ENCODE data around the gene OR6J1.
A peak's percentile ranks its signal among the peaks of the same experiment; 100 is the strongest.
"Not testable (repeated sequence)": the region's sequence is repeated elsewhere in the genome, so short reads cannot be mapped to it uniquely, and the experiment has no call there.

The OR6J1 gene

DNA sequence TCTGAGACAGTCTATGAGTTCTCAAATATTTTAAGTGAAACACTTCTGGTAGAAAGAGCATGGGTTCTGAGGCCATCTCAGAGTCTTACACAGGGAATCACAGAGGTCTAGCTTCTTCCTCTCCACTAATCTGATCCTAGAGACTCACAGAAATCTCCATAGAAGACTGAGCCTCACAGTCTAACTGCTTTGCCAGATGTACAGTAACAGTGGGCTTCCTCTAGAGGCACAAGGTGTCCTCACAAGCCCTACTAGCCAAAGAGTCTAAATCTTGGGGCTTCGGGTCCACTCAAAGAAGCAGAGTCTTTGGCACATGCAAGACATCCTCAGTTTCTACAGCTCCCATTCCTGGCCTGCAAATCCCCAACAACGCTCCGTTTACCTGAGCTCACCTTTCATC, 14.1 kb downstream of the OR6J1 start:
- H3K36me3 ChIP-seq (ENCODE audit: control insufficient read depth in 2 of 2, insufficient read depth in 2 of 2, low read length in 2 of 2), result no peaks in the 10 kb centered on the region
- H3K27me3 ChIP-seq (ENCODE audit: control insufficient read depth in 1 of 2, insufficient read depth in 2 of 2, low read length in 2 of 2), result peaks cover 2 to 3% of the 10 kb centered on the region in 2 donors
- no peak overlapping the region for H3K27ac ChIP-seq (ENCODE audit: low read length)
- no peaks in the 10 kb centered on the region for H3K4me1 ChIP-seq (ENCODE audit: control insufficient read depth, insufficient read depth, low read length)
- no peak overlapping the region for H3K9ac ChIP-seq (ENCODE audit: low read length in 2 of 2)
- no peaks in the 10 kb centered on the region for H3K9me3 ChIP-seq (ENCODE audit: control insufficient read depth in 2 of 2, low read length in 2 of 2)
- H3K4me3 ChIP-seq (ENCODE audit: low read length in 2 of 2), result no peak overlapping the region

DNA sequence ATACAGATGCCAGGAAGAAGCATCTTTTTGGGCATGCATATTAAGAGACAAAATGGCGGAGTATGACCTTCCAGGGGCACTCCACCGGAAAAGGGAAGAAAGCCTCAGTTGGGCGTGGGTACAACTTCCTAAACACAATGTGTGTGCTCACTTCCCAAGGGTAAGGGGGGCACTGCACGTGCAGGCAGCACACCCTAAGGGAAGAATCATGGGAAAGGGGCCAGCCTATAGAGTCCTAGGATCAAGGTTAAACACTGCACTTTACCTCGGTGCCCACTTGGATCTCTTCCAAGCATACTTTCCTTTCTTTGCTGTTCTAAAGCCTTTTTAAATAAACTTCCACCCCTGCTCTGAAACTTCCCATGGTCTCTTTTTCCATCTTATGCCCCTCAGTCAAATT, 14.8 kb downstream of the OR6J1 start:
- no peaks in the 10 kb centered on the region for H3K36me3 ChIP-seq (ENCODE audit: control insufficient read depth in 2 of 2, insufficient read depth in 2 of 2, low read length in 2 of 2)
- H3K9ac ChIP-seq (ENCODE audit: low read length in 2 of 2), result no peak overlapping the region
- H3K9me3 ChIP-seq (ENCODE audit: control insufficient read depth in 2 of 2, low read length in 2 of 2), result no peaks in the 10 kb centered on the region
- no peak overlapping the region for H3K4me3 ChIP-seq (ENCODE audit: low read length in 2 of 2)
- H3K27me3 ChIP-seq (ENCODE audit: control insufficient read depth in 1 of 2, insufficient read depth in 2 of 2, low read length in 2 of 2), result peaks cover 0 to 3% of the 10 kb centered on the region in 2 donors
- H3K27ac ChIP-seq (ENCODE audit: low read length), result no peak overlapping the region
- H3K4me1 ChIP-seq (ENCODE audit: control insufficient read depth, insufficient read depth, low read length), result no peaks in the 10 kb centered on the region

GRCh38 chr14:22627506-22628263, 16.5 kb downstream of the OR6J1 start:
- Histone ChIP-seq H3K27me3 (ENCODE audit: control insufficient read depth in 1 of 2, insufficient read depth in 2 of 2, low read length in 2 of 2) (no peaks in the 10 kb centered on the region), H3K36me3 (ENCODE audit: control insufficient read depth in 2 of 2, insufficient read depth in 2 of 2, low read length in 2 of 2) (no peaks in the 10 kb centered on the region), H3K9ac (ENCODE audit: low read length in 2 of 2) (no peak overlapping the region), H3K4me1 (ENCODE audit: control insufficient read depth, insufficient read depth, low read length) (no peaks in the 10 kb centered on the region), H3K9me3 (ENCODE audit: control insufficient read depth in 2 of 2, low read length in 2 of 2) (no peaks in the 10 kb centered on the region), H3K4me3 (ENCODE audit: low read length in 2 of 2) (no peak overlapping the region), H3K27ac (ENCODE audit: low read length) (no peak overlapping the region)

DNA sequence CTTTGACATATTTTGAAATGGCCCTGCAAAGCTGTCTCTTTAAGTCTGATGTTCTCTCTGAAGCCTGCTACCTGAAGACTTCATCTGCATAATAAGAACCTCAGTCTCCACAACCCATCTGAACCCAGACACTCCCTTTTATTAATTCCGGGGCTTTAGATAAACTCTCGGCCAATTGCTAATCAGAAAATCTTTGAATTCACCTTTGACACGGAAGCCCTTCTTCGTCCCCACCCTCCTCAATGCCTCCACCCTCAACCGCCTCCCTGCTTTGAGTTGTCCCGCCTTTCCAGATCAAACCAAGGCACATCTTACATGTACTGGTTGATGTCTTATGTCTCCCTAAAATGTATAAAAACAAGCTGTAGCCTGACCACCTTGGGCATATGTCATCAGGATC, 17.6 kb downstream of the OR6J1 start:
- H3K27me3 ChIP-seq (ENCODE audit: control insufficient read depth in 1 of 2, insufficient read depth in 2 of 2, low read length in 2 of 2), result no peaks in the 10 kb centered on the region
- no peak overlapping the region for H3K4me3 ChIP-seq (ENCODE audit: low read length in 2 of 2)
- no peak overlapping the region for H3K27ac ChIP-seq (ENCODE audit: low read length)
- no peaks in the 10 kb centered on the region for H3K4me1 ChIP-seq (ENCODE audit: control insufficient read depth, insufficient read depth, low read length)
- H3K9me3 ChIP-seq (ENCODE audit: control insufficient read depth in 2 of 2, low read length in 2 of 2), result no peaks in the 10 kb centered on the region
- H3K9ac ChIP-seq (ENCODE audit: low read length in 2 of 2), result no peak overlapping the region
- no peaks in the 10 kb centered on the region for H3K36me3 ChIP-seq (ENCODE audit: control insufficient read depth in 2 of 2, insufficient read depth in 2 of 2, low read length in 2 of 2)

DNA sequence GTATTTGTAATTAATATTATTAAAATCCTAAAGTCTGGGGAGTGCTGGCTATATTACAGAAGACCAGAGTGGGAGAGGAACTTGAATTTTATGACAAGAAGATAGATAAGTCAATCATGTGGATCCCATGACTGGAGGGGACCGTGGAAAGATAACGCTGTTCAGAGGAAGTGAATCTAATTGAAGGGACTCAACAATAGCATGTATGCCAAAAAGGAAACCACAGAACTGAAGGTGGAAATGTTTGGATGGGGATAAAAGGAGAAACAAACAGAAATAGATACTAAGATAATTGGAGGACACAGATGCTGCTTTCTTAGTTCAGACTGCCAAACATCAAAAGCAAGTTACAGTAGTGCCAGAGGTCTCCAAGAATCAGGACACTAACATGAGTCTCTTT, 21.1 kb downstream of the OR6J1 start:
- Histone ChIP-seq H3K36me3 (ENCODE audit: control insufficient read depth in 2 of 2, insufficient read depth in 2 of 2, low read length in 2 of 2) (no peaks in the 10 kb centered on the region), H3K9me3 (ENCODE audit: control insufficient read depth in 2 of 2, low read length in 2 of 2) (no peaks in the 10 kb centered on the region), H3K27me3 (ENCODE audit: control insufficient read depth in 1 of 2, insufficient read depth in 2 of 2, low read length in 2 of 2) (no peaks in the 10 kb centered on the region), H3K4me3 (ENCODE audit: low read length in 2 of 2) (no peak overlapping the region), H3K4me1 (ENCODE audit: control insufficient read depth, insufficient read depth, low read length) (no peaks in the 10 kb centered on the region), H3K27ac (ENCODE audit: low read length) (no peak overlapping the region), H3K9ac (ENCODE audit: low read length in 2 of 2) (no peak overlapping the region)

DNA sequence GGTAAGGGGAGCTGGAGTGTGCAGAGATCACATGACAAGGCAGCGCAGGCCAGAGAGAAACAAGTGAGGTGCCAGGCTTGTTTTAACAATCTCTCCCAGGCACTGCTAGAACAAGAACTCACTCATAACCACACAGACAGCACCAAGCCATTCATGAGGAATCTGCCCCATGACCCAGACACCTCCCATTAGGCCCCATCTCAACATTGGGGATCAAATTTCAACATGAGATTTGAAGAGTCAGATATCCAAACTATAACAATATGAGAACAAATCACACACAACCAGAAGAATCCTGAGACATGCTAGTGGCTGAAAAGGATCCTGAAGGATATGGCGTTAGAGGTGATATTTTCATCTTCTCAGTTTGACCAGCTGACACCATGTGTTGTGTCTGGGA, 21.9 kb downstream of the OR6J1 start:
- Histone ChIP-seq H3K9ac (ENCODE audit: low read length in 2 of 2) (no peak overlapping the region), H3K9me3 (ENCODE audit: control insufficient read depth in 2 of 2, low read length in 2 of 2) (no peaks in the 10 kb centered on the region), H3K4me1 (ENCODE audit: control insufficient read depth, insufficient read depth, low read length) (no peaks in the 10 kb centered on the region), H3K27ac (ENCODE audit: low read length) (no peak overlapping the region), H3K36me3 (ENCODE audit: control insufficient read depth in 2 of 2, insufficient read depth in 2 of 2, low read length in 2 of 2) (no peaks in the 10 kb centered on the region), H3K27me3 (ENCODE audit: control insufficient read depth in 1 of 2, insufficient read depth in 2 of 2, low read length in 2 of 2) (no peaks in the 10 kb centered on the region), H3K4me3 (ENCODE audit: low read length in 2 of 2) (no peak overlapping the region)

- Histone ChIP-seq H3K4me1 (ENCODE audit: control insufficient read depth, insufficient read depth, low read length) (peaks cover 15% of the 10 kb centered on the region), H3K36me3 (ENCODE audit: control insufficient read depth in 2 of 2, insufficient read depth in 2 of 2, low read length in 2 of 2) (peaks cover 9 to 11% of the 10 kb centered on the region in 2 donors)
- H3K9me3 ChIP-seq (ENCODE audit: control insufficient read depth in 2 of 2, low read length in 2 of 2); H3K9ac ChIP-seq (ENCODE audit: low read length in 2 of 2); H3K4me3 ChIP-seq (ENCODE audit: low read length in 2 of 2); H3K27me3 ChIP-seq (ENCODE audit: control insufficient read depth in 1 of 2, insufficient read depth in 2 of 2, low read length in 2 of 2); H3K27ac ChIP-seq (ENCODE audit: low read length): not testable (repeated sequence)
Measured at GRCh38 chr14:22615765-22616164, 28.4 kb downstream of the OR6J1 start.

GRCh38 chr14:22614240-22614799, 29.8 kb downstream of the OR6J1 start:
- no peak overlapping the region for H3K9ac ChIP-seq (ENCODE audit: low read length in 2 of 2)
- H3K9me3 ChIP-seq (ENCODE audit: control insufficient read depth in 2 of 2, low read length in 2 of 2), result no peaks in the 10 kb centered on the region
- H3K4me3 ChIP-seq (ENCODE audit: low read length in 2 of 2), result no peak overlapping the region
- peaks cover 15% of the 10 kb centered on the region for H3K4me1 ChIP-seq (ENCODE audit: control insufficient read depth, insufficient read depth, low read length)
- H3K27ac ChIP-seq (ENCODE audit: low read length), result peak overlapping the region; percentile 18
- H3K27me3 ChIP-seq (ENCODE audit: control insufficient read depth in 1 of 2, insufficient read depth in 2 of 2, low read length in 2 of 2), result no peaks in the 10 kb centered on the region
- H3K36me3 ChIP-seq (ENCODE audit: control insufficient read depth in 2 of 2, insufficient read depth in 2 of 2, low read length in 2 of 2), result peaks cover 21 to 24% of the 10 kb centered on the region in 2 donors

DNA sequence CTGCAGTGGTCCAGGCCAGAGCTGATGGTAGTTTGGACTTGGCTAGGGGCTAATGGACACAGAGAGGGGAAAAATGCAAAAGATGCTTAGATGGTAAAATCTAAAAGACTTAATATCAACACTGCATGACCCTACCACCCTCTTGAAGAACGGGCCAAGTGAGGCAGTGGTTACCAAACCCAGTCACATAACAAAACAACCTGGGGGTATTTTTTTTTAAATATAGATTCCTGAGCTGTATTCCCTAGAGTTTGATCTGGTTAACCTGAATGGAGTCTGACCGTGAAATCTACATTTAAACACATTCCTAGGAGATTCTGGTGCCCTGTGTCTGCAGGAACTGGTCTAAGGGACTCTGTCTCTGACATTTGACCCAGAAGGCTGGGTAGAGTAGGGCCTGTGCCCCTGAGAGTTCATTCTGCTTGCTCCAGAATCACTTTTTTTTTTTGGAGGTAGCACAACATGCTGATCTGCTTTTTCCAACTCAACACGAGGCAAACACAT, 30.4 kb downstream of the OR6J1 start:
- H3K4me1 ChIP-seq (ENCODE audit: control insufficient read depth, insufficient read depth, low read length), result peaks cover 15% of the 10 kb centered on the region
- peak overlapping the region; percentile 18 for H3K27ac ChIP-seq (ENCODE audit: low read length)
- H3K9ac ChIP-seq (ENCODE audit: low read length in 2 of 2), result no peak overlapping the region
- H3K4me3 ChIP-seq (ENCODE audit: low read length in 2 of 2), result peak overlapping the region in 1 of 2 donors; percentile 22
- no peaks in the 10 kb centered on the region for H3K27me3 ChIP-seq (ENCODE audit: control insufficient read depth in 1 of 2, insufficient read depth in 2 of 2, low read length in 2 of 2)
- H3K36me3 ChIP-seq (ENCODE audit: control insufficient read depth in 2 of 2, insufficient read depth in 2 of 2, low read length in 2 of 2), result peaks cover 21 to 26% of the 10 kb centered on the region in 2 donors
- no peaks in the 10 kb centered on the region for H3K9me3 ChIP-seq (ENCODE audit: control insufficient read depth in 2 of 2, low read length in 2 of 2)

GRCh38 chr14:22613106-22613695, 31.0 kb downstream of the OR6J1 start:
- peaks cover 23 to 26% of the 10 kb centered on the region in 2 donors for H3K36me3 ChIP-seq (ENCODE audit: control insufficient read depth in 2 of 2, insufficient read depth in 2 of 2, low read length in 2 of 2)

GRCh38 chr14:22610931-22611330, 33.2 kb downstream of the OR6J1 start:
- no peaks in the 10 kb centered on the region for H3K9me3 ChIP-seq (ENCODE audit: control insufficient read depth in 2 of 2, low read length in 2 of 2)
- no peak overlapping the region for H3K9ac ChIP-seq (ENCODE audit: low read length in 2 of 2)
- H3K36me3 ChIP-seq (ENCODE audit: control insufficient read depth in 2 of 2, insufficient read depth in 2 of 2, low read length in 2 of 2), result peaks cover 42% of the 10 kb centered on the region in 2 donors
- H3K27me3 ChIP-seq (ENCODE audit: control insufficient read depth in 1 of 2, insufficient read depth in 2 of 2, low read length in 2 of 2), result no peaks in the 10 kb centered on the region
- H3K27ac ChIP-seq (ENCODE audit: low read length), result no peak overlapping the region
- no peak overlapping the region for H3K4me3 ChIP-seq (ENCODE audit: low read length in 2 of 2)
- peaks cover 15% of the 10 kb centered on the region for H3K4me1 ChIP-seq (ENCODE audit: control insufficient read depth, insufficient read depth, low read length)

More at GRCh38 chr14:22613106-22613695, 31.0 kb downstream of the OR6J1 start:
- Histone ChIP-seq H3K9me3 (ENCODE audit: control insufficient read depth in 2 of 2, low read length in 2 of 2) (no peaks in the 10 kb centered on the region), H3K4me3 (ENCODE audit: low read length in 2 of 2) (no peak overlapping the region), H3K4me1 (ENCODE audit: control insufficient read depth, insufficient read depth, low read length) (peaks cover 15% of the 10 kb centered on the region), H3K27ac (ENCODE audit: low read length) (peak overlapping the region; percentile 18), H3K27me3 (ENCODE audit: control insufficient read depth in 1 of 2, insufficient read depth in 2 of 2, low read length in 2 of 2) (no peaks in the 10 kb centered on the region), H3K9ac (ENCODE audit: low read length in 2 of 2) (no peak overlapping the region)
